Left colon (tissue), 2 donors: ENCODE measurements around the gene LAPTM5. TPM values are rescaled to one million over a fixed set of nuclear protein-coding genes. Genes with fewer than 3 reads are reported as not detected.
A peak's percentile ranks its signal among the peaks of the same experiment; 100 is the strongest.
"Not testable (repeated sequence)": the region's sequence is repeated elsewhere in the genome, so short reads cannot be mapped to it uniquely, and the experiment has no call there.

ENCODE experiments used
- ATAC-seq: fragments of 200-7000 bp; cut with Tn5 transposase; one replicate; pipeline ENCODE4 v1.9.1; 2020; ENCODE audit warnings: mild to moderate bottlenecking, moderate library complexity
- DNase-seq, 2 donors: peaks; one replicate each; pipeline ENCODE4 v3.0.0-alpha.2; 2020
- intact Hi-C, 2 donors: fragments of 100-400 bp; cut with DNase I in 1 of 2; cut with micrococcal nuclease in 1 of 2; formaldehyde crosslinking; loops; one replicate each; pipeline versions ENCODE4 v1.11.2 to v1.14.0; 2022; cut with DNase I, micrococcal nuclease
- long read RNA-seq: library from polyadenylated mRNA; unstranded; transcript quantifications from one replicate; pipeline ENCODE4 v2.0.0, GENCODE V29; 2021
- total RNA-seq, 2 donors: library from RNA; stranded (reverse); fragmentation: NEBNext Ultra II Directional; extraction: Animal tissue kit (Norgen Biotek cat#: 25700); gene quantifications; one replicate each; pipeline ENCODE4 v1.2.1, GENCODE V29; 2021
- donor health status: DM: no; HTN: no; CAD: no.
- donor health status: DM: yes; HTN: yes; CAD: no.

Gene LAPTM5, protein sequence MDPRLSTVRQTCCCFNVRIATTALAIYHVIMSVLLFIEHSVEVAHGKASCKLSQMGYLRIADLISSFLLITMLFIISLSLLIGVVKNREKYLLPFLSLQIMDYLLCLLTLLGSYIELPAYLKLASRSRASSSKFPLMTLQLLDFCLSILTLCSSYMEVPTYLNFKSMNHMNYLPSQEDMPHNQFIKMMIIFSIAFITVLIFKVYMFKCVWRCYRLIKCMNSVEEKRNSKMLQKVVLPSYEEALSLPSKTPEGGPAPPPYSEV
- 10 to 100 TPM; 10.7 to 49.1 TPM for total RNA-seq
- long read RNA-seq, transcript LAPTM5-201 (8 exons, 2,223 nt): major isoform, 11 of 22 reads
- long read RNA-seq, partial matches to known transcripts: 9 of 22 reads
- long read RNA-seq, other reads (novel, unspliced or antisense): 2 of 22 reads

GRCh38 chr1:30757352-30758120, at the start of gene LAPTM5:
Gene LAPTM5 (minus strand): TSS chr1:30757774. CDS start chr1:30757745, 29 bp downstream.
- ATAC-seq: peak; percentile 43
- DNase-seq: peak; percentile 61 to 67
- intact Hi-C loops: no loop called here

DNA sequence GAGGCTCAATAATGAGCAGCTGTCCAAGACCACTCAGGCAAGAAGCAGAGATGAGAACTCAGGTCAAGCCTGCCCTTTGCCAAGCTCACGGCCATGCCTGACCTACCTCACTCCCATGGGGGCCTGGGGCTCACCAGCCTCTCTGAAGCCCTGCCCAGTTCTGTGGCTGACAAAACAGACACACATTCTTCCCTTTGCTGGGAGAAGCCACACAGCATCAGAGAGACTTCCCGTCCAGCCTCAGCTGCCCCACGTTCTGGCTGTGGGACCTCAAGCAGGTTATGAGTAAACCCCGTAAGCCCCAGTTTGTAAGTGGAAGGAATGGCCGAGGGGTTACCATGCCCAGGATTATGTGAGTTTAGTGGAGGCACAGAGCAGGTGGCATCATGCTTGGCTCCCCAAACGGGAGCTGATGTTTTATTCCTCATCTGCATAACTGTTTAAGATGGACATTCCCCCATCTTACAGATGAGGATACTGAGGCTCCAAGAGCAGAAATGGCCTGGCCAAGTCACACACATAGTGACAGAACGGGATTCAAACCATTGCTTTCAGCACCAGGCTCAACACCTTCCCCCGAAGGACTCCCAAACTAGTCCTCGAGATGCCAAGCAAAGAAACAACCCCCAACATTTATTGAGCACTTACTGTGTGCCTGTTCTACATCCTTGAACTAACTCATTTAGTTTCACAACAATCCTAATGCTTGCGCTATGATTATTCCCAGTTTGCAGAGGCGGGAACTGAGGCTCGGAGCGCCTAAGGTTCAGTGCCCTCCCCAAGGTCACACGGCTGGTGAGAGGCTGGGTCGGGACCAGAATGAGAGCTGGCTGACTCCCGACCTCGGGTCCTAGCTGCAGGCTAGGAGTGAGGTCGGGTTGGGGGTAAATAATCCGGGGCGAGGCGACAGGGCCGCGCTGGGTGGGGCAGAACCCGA, 49.1 kb upstream of the LAPTM5 start:
- DNase-seq (no peak), ATAC-seq (no peak)
- intact Hi-C loops: no loop called here

- ATAC-seq (no peak), DNase-seq (no peak)
- intact Hi-C loops: no loop called here
Measured at GRCh38 chr1:30805304-30806003, 47.9 kb upstream of the LAPTM5 start.

DNA sequence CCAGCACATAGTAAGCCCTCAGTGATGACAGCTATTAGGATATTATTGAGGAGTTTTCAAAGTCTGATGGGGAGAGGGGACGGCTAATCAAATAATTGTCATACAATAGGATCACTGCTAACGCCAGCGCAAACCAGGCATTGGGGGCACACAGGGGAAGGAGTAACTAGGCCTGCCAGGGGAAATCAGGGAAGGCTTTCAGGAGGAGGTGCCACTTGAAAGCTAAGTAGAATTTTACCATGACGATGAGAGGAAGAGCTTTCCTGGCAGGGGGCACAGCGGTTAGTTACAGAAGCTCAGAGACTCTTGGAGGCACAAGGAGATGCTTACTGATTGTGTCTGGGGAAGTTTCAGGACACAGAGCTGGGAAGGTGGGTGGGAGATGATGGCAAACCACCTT, 47.2 kb upstream of the LAPTM5 start:
- DNase-seq (no peak), ATAC-seq (no peak)
- intact Hi-C loops: loop anchor here (5.0 kb wide), 1 partner anchor 107 kb away; no protein-coding TSS in a partner anchor

GRCh38 chr1:30804352-30804751, 46.8 kb upstream of the LAPTM5 start:
- DNase-seq: no peak
- ATAC-seq: no peak
- intact Hi-C loops: loop anchor here (5.0 kb wide), 1 partner anchor 108 kb away; no protein-coding TSS in a partner anchor

- DNase-seq (no peak), ATAC-seq (no peak)
- intact Hi-C loops: loop anchor here (5.0 kb wide), 1 partner anchor 109 kb away; no protein-coding TSS in a partner anchor
Measured at GRCh38 chr1:30803562-30803961, 46.0 kb upstream of the LAPTM5 start.

DNA sequence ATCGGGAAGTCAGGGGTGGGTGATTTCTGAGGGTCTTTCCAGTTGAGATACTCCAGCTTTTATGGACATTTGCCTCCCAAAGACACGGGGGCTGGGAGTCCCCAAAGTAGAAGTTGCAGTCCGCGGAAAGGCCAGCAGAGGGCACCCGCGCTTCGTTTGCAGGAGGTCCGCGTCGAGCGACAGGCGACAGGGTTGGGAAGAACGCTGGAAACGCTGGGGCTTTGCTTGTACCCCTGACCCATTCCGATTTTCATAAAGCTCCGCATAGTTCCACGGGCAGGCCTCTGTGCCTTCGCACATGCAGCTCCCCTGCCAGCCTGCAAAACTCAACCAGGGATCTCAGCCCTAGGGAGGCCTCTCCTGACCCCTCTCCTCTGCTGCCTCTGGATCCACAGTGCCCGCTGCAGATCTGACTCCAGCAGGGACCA, 44.2 kb upstream of the LAPTM5 start:
- DNase-seq (peak; percentile 55 to 85), ATAC-seq (peak; percentile 74)
- intact Hi-C loops: loop anchor here (5.0 kb wide), 1 partner anchor 111 kb away; no protein-coding TSS in a partner anchor

DNA sequence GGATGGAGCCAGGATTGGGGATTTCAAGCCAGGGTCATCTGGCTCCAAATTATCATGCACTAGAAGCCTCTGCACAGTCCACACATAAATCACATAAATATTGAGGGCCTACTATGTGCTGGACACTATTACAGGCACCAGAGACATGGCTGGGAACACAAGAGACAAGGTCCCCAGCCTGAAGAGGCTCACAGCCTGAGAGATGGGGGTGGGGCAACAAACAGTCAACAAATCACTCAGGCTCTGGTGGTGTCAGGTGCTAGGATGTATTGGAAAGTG, 41.6 kb upstream of the LAPTM5 start:
- DNase-seq (no peak), ATAC-seq (no peak)
- intact Hi-C loops: no loop called here

DNA sequence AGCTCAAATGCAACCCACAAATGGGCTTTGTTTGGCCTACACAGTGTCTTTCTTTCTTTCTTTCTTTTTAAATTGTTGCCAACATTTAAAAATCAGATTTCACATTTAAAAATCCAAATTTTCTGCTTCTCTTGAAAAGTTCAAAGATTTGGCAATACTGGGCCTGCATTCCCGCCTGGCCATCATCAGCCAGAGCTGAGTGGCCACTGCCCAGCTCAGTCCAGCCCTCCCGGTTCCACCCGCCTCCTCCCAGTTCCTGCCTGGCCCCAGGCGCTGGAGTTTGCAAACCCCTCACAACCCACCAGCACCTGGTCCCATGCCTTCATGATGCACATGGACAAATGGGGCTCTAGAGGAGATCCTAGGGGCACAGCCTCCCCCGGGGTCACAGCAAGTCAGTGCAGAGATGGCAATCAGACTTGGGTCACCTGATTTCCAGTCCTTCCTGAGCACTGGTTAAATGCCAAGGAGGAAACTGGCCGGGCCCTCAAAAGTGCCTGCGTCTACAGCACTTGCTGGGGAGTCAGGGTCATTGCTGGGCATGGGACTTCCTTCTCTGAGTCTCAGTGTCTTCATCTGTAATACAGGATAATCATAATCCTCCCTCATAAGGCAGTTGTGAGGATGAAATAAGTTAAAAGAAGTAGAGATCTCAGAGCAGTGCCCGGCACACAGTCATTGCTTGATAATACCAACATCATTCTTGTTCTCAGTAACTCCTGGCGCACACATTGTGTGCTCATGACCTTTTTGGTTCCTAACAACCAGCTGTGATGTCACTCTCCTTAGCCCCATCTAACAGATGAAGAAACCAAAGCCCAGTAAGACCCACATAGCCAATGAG, 41.0 kb upstream of the LAPTM5 start:
- intact Hi-C loops: no loop called here
- DNase-seq (peak; percentile 28 to 54), ATAC-seq (peak; percentile 47)

DNA sequence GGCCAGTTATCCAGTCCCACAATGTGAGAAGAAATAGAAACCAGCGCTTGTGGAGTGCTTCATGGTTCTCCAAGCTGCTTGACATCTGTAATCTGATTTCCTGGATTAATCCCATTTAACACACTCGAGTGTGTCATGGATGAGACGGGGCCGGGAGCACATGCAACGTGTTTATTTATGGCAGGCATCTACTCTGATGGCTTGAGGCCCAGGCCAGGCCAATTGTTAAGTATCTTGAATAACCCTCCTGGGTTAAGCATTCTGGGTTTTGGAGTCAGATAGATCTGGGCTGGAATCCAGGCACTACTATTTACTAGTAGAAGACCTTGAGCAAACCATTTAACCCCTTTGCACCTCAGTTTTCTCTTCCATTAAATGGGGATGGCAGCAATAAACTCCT, 37.5 kb upstream of the LAPTM5 start:
- ATAC-seq (no peak), DNase-seq (no peak)
- intact Hi-C loops: no loop called here

- no peak for DNase-seq
- ATAC-seq: no peak
- intact Hi-C loops: no loop called here
Measured at GRCh38 chr1:30794260-30794659, 36.7 kb upstream of the LAPTM5 start.

GRCh38 chr1:30793209-30793608, 35.6 kb upstream of the LAPTM5 start:
- no peak for ATAC-seq
- DNase-seq: no peak
- intact Hi-C loops: no loop called here

DNA sequence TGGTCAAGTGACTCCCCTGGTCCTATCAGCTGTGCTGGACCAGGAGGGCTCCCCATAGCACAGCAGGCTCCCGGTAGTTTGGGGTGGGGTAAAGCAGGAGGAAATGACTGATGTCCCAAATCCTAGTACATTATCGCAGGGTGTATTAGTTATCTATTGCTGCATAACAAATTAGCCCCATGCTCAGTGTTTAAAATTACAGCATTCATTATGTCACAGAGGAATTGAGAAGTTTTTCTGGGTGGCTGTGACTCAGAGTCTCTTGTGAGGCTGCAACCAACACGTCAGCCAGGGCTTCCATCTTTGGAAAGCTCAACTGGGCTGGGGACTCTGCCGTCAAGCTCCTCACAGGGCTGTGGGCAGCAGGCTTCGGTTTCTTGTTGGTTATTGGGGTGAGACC, 34.3 kb upstream of the LAPTM5 start:
- ATAC-seq: no peak
- intact Hi-C loops: no loop called here

GRCh38 chr1:30790850-30791778, 33.5 kb upstream of the LAPTM5 start:
- DNase-seq (no peak), ATAC-seq (no peak)
- intact Hi-C loops: no loop called here

More for the DNA sequence above, 34.3 kb upstream of the LAPTM5 start:
- no peak for DNase-seq

- ATAC-seq, DNase-seq, intact Hi-C loops: not testable (repeated sequence)
Measured at GRCh38 chr1:30790256-30790525, 32.6 kb upstream of the LAPTM5 start.

DNA sequence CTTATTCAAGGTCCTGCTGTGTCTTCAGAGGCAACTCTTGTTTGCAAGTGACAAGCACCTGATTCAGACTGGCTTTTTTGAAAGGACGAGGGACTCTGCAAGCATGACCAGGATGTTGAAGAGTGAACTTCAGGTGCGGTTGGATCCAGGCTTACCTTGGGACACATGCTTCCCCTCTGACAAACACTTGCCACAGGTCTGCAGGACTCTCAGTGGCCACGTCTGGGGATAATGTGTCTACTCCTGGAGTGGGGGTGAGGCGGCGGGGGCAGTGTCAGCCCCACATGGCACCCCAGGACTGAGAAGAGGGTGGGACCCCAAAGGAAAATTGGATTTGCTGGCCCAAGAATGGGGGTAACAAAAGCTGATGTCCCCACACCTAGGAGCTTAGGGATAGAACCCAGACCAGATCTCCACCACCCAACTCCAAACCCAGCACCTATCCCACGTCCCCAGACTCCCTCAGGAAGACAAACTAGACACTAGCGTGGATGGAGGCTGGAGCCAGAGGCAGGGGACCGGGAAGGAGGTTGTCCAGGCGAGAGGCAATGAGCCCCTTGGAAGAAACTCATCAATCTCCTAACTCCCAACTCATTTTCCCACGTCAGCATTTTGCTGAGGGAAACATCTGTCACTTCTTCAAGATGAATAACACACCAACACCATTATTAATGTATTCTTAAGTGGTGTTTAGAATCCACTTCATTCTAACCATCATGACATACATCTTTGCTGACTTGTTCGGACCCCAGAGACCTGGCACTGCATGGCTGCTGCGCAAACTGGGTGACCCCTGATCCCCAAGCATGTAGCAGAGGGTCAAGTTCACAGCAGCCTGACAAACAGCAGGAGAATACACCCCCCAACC, 32.0 kb upstream of the LAPTM5 start:
- ATAC-seq: no peak
- no peak for DNase-seq
- intact Hi-C loops: no loop called here
